Epithelial cell of esophagus (primary cell): ENCODE results near the gene TDRD9.

ENCODE experiments used
- DNase-seq: peaks from one replicate; pipeline ENCODE4 v3.0.0; 2010; ENCODE audit warnings: low read depth
- H3K4me3 ChIP-seq: 2 replicates; pipeline ENCODE4 v1.5.1; 2011; ENCODE audit warnings: mild to moderate bottlenecking, low read length, control low read depth
- TF ChIP-seq, protein P1 (sequence below): IDR thresholded peaks from 2 replicates; pipeline ENCODE4 v1.5.1; 2011; ENCODE audit warnings: low read depth, mild to moderate bottlenecking, low read length, control low read depth, inconsistent platforms; ENCODE audit not compliant: insufficient read depth; ENCODE audit errors: missing control alignments

The TDRD9 gene

GRCh38 chr14:104049576-104050240, 121.5 kb downstream of the TDRD9 start:
- no peak for DNase-seq
- TF ChIP-seq, protein P1, sequence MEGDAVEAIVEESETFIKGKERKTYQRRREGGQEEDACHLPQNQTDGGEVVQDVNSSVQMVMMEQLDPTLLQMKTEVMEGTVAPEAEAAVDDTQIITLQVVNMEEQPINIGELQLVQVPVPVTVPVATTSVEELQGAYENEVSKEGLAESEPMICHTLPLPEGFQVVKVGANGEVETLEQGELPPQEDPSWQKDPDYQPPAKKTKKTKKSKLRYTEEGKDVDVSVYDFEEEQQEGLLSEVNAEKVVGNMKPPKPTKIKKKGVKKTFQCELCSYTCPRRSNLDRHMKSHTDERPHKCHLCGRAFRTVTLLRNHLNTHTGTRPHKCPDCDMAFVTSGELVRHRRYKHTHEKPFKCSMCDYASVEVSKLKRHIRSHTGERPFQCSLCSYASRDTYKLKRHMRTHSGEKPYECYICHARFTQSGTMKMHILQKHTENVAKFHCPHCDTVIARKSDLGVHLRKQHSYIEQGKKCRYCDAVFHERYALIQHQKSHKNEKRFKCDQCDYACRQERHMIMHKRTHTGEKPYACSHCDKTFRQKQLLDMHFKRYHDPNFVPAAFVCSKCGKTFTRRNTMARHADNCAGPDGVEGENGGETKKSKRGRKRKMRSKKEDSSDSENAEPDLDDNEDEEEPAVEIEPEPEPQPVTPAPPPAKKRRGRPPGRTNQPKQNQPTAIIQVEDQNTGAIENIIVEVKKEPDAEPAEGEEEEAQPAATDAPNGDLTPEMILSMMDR = no peak
- no peak overlapping the region for H3K4me3 ChIP-seq

GRCh38 chr14:104051092-104051813, 123.0 kb downstream of the TDRD9 start:
- H3K4me3 ChIP-seq = no peak overlapping the region
- TF ChIP-seq, protein P1 = no peak
- no peak for DNase-seq

GRCh38 chr14:104054222-104054905, 126.1 kb downstream of the TDRD9 start:
- no peak overlapping the region for H3K4me3 ChIP-seq
- no peak for DNase-seq
- TF ChIP-seq, protein P1 = no peak

GRCh38 chr14:104062281-104062680, 134.0 kb downstream of the TDRD9 start:
- TF ChIP-seq, protein P1 = no peak
- no peak for DNase-seq
- no peak overlapping the region for H3K4me3 ChIP-seq

- H3K4me3 ChIP-seq = no peak overlapping the region
- TF ChIP-seq, protein P1 = no peak
- no peak for DNase-seq
These were observed 135.7 kb downstream of the TDRD9 start for GRCh38 chr14:104064003-104064402.

DNA sequence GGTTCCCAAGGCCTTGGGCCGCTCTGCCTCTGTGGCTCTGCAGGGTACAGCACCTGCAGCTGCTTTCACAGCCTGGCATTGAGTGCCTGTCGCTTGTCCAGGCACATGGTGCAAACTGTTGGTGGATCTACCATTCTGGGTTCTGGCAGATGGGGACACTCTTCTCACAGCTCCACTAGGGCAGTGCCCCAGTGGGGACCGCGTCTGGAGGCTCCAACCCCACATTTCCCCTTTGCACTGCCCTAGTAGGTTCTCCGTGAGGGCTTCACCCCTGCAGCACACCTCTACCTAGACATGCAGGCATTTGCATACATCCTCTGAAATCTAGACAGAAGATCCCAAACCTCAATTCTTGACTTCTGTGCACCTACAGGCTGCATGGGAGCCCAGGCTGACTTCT, 138.0 kb downstream of the TDRD9 start:
- TF ChIP-seq, protein P1 = no peak
- DNase-seq = no peak

More for the DNA sequence above, 138.0 kb downstream of the TDRD9 start:
- H3K4me3 ChIP-seq = no peak overlapping the region
